NT2/D1 (cell line): ENCODE data around the gene TAOK3.

Experiments used
- SUZ12 ChIP-seq: IDR thresholded peaks from 2 replicates; pipeline ENCODE4 v1.6.1; 2011; ENCODE audit not compliant: insufficient read length, insufficient read depth; ENCODE audit errors: extremely low read depth
- YY1 ChIP-seq: IDR thresholded peaks from 2 replicates; pipeline ENCODE4 v1.6.1; 2011; ENCODE audit not compliant: insufficient read length, insufficient read depth
- ZNF274 ChIP-seq: IDR thresholded peaks from 2 replicates; pipeline ENCODE4 v1.6.1; 2011; ENCODE audit warnings: mild to moderate bottlenecking, low read depth, low read length

DNA sequence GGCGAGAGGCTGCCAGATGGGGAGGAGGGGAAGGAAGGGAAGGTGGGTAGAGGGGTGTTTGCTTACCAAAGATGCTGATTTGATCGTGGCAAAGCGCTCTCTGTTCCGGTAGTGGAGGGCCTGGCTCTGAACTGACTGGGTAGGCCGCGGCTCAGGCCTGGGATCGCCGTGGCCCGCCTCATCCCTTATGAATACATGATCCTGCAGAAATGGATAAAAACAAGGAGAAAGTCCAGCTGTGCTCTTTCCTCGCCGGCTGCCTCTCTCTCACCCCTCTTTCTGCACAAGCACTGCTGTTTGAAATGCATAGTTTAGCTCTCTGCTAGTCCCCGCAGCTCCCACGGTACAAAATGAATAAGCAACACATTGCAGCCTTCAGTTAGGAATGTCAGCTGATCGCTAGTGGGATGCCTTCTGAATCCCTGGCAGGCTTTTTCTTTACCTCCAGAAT is 182.9 kb downstream of the TAOK3 start:
- TF ChIP-seq YY1 (no peak), ZNF274 (no peak), SUZ12 (no peak)
